ENCODE data around the gene CAB39L.

The CAB39L gene

GRCh38 chr13:49443704-49444523, at the start of gene CAB39L, which contains the start of gene SETDB2:
Gene CAB39L (minus strand): TSS chr13:49444064. CDS start chr13:49382910, 61,154 bp downstream.
Gene SETDB2 (plus strand): TSS chr13:49444274. CDS start chr13:49451894, 7,620 bp downstream.
- peak; percentile 97 for DNase-seq (ENCODE audit: low read depth, low spot score)

- DNase-seq (ENCODE audit: low read depth, low spot score) = no peak
Measured at GRCh38 chr13:49488563-49488962, 44.7 kb upstream of the CAB39L start.

GRCh38 chr13:49481788-49482187, 37.9 kb upstream of the CAB39L start:
- DNase-seq (ENCODE audit: low read depth, low spot score) = no peak

- DNase-seq (ENCODE audit: low read depth, low spot score) = no peak
Measured at GRCh38 chr13:49476529-49476928, 32.7 kb upstream of the CAB39L start.

DNA sequence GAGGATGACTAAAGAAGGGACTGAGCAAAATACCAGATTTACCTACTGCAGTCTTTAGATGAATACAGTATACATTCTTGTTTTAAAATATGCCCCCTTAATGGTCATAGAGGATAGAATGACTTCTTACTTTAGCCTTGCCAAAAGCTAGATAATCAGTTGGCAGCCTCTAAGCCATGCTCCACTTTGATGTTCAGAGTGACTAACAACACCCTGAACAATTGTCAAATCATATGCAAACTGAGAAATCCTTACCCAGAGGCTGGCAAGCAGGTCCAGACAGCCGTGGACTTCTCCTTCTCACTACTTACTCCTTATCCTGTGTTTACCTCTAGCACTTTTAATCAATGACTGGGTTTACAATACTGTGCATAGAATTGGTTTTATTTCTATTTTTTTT, 28.3 kb upstream of the CAB39L start:
- no peak for DNase-seq (ENCODE audit: low read depth, low spot score)

- DNase-seq (ENCODE audit: low read depth, low spot score) = no peak
Measured at GRCh38 chr13:49466292-49466838, 22.5 kb upstream of the CAB39L start.

GRCh38 chr13:49464621-49465325, 20.9 kb upstream of the CAB39L start:
- DNase-seq (ENCODE audit: low read depth, low spot score) = peak; percentile 3

DNA sequence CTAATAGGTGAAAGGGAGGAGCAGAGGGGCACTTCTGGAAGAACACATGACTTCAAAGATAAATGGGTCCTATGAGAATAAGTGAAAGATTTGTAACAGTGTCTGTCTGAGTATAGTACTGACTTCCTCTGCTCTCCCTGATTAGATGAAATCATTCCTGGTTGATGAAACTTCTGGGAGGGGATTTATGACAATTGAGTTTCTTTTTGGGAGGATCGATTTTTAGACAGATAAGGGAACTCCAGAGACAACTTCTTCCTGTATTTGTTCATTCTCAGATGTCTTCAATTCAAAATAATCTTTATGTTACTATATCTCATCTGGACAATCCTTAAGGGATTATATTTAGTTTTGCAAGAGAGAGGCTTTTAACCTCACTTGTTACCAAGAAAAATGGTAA, 20.2 kb upstream of the CAB39L start:
- no peak for DNase-seq (ENCODE audit: low read depth, low spot score)

DNA sequence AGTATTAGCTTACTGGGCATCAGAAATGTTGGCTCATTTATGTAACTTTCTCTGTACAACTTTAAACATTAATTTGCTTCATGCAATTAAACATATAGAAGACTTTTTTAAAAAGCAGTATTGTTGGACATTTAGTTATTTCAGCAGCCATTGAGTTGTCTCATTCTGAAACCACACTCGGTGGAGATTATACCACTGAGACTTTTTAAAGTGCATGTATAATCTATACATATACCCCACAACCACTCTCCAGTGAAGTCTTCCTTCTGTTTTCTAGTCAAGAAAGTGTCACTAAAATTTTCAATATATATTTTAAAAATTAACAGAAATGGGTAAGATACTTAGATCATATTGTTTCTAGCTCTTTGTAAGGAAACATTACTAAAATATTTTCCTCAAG, 15.7 kb upstream of the CAB39L start:
- DNase-seq (ENCODE audit: low read depth, low spot score) = no peak

DNA sequence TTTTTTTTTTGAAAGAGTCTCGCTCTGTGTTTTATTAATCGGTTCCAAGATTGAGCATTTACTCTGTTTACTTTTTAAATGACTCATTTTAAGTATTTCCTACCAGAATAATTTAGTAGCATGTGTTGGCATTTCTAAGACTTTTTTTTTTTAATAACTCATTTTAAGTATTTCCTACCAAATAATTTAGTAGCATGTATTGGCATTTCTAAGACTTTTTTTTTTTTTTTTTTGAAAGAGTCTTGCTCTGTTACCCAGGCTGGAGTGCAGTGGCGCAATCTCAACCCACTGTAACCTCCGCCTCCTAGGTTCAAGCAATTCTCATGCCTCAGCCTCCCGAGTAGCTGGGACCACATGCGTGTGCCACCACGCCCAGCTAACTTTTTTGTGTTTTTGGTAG, 13.4 kb upstream of the CAB39L start:
- DNase-seq (ENCODE audit: low read depth, low spot score) = no peak

- DNase-seq (ENCODE audit: low read depth, low spot score) = no peak
Measured at GRCh38 chr13:49456156-49456555, 12.3 kb upstream of the CAB39L start.

- no peak for DNase-seq (ENCODE audit: low read depth, low spot score)
Measured at GRCh38 chr13:49455007-49455398, 11.1 kb upstream of the CAB39L start.

GRCh38 chr13:49454388-49455006, 10.6 kb upstream of the CAB39L start:
- no peak for DNase-seq (ENCODE audit: low read depth, low spot score)

DNA sequence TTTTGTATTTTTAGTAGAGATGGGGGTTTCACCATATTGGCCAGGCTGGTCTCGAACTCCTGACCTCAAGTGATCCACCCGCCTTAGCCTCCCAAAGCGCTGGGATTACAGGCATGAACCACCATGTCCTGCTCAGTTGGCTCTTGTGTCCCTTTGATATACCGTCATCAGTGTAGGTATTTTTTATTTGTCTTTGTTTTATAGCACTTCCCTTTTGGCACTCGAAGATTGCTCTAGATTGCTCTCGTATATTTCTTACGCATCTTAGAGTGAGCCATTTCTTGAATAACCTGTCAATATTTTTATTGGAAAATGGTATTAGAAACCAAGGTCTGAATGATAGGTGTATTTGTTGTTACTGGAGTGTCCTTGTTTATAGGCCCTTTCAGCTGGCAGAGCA, 9.6 kb upstream of the CAB39L start:
- DNase-seq (ENCODE audit: low read depth, low spot score) = no peak

GRCh38 chr13:49452725-49453457, 9.0 kb upstream of the CAB39L start:
- no peak for DNase-seq (ENCODE audit: low read depth, low spot score)

DNA sequence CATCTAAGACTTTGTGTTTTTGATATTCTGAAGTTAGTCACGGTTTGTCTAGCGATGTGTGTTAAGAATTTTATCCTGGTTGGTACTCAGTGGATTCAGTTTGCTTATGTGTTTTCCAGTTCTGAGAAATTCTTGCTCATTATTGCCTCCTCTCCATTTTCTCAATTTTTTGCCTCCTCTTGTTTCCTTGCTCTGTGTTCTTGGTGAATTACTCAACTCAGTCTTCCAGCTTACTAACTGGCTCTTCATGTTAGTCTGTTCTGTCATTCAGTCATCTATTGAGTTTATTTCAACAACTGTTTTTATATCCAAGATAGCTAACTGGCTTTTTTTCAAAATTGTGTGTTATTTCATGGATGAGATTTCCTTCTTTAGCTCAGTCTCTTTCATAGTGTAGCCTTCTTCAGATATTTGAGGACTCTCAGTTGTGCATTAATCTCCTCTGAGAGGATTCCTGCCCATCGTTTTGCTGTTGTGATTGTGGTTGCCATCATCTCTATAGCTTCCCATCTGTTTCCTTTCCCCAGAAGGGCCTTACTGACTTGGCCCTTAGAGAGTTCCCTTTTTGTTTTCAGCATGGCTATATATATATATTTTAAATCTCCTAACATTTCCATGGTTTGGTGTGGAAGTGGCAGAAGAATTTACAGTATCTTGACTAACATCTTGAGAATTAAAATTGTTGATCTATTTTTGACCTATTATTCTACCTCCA, 6.4 kb upstream of the CAB39L start:
- DNase-seq (ENCODE audit: low read depth, low spot score) = no peak

DNA sequence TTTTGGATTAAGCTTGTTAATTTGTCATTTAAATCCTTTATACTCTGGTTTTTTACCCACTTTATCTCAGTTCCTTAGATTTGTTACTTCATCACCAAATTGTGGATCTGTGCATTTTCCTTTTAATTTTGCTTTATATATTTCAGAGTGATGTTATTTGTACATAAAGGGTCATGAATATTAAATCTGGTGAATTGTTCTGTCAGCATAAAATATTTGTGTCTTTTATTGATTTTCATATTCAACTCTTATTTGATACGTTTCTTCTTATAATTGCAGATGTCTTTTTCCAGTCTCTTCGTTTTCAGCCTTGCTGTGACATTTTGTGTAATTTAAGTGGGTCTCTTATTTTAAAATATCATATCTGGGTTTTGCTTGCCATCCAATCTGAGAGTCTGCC, 4.9 kb upstream of the CAB39L start:
- DNase-seq (ENCODE audit: low read depth, low spot score) = no peak

DNA sequence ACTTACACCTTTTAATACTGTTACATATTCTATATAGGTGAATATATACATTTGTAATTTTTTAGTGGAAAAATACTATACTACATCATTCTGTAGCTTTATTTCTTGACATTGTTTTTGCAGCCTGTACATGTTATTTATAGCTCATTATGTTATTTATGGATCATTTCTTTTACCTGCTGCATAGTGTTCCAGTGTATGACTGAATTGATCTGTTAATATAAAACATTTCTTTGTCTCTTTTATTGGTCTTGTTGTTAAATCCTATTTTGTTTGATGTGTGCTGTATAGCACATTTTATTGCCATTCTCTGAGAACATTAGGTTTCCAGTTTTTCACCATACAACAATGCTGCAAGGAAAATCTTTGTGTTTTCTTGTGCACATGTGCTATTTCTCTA, 2.6 kb upstream of the CAB39L start:
- no peak for DNase-seq (ENCODE audit: low read depth, low spot score)

DNA sequence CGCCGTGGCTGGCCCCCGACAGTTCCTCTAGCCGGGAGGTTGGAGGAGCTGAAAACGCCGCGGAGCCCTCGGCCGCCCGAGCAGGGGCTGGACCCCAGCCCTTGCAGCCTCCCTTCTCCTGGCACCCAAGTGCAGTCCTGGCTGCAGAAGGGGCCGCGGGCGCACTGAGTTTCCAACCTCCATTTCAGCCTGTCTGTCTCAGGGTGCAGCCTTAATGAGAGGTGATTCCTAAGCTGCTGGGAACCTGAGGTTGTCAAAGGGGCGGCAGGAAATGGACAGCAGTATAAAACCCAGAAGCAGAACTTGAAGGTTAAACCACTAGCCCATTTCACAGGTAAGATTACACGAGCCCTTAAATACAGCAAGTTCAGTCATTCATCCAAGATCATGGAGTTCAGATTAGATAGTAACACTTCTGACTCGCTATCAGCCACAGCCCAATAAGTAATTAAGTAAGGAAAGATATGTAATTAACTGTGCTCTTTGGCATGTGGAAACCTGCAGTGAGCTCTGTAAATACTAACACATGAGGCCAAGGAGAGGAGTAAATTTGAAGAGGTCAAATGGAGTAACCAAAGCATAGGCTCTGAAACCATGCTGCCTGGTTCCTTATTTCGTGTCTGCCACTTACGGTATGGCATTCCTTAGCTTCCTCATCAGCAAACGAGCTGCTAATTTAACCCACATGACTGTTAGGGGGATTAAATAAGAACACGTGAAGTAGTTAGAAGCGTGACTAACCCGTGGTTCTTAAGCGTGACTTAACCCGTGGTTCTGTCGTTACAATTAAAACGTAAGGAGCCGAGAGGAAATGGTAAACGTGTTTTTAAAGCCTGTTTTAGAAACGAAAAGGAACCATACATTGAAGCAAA, 896 bp upstream of the CAB39L start:
- peak; percentile 5 for DNase-seq (ENCODE audit: low read depth, low spot score)

DNA sequence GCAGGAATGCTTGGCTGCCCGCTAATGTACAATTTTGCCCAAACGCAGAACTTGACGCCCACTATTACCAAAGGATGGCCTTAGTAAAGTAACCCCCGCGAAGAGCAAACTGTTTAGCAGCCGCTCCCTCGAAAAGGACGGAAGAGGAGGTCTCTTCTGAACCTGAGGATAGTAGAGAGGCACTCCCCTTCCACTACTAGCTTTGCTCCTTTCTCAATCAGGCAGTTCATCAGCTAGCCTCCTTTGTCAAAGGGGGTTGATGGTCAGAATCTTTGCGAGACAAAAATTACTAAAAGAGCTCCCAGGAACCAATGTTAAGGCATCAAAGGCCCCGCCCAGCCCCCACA, 534 bp downstream of the CAB39L start:
- DNase-seq (ENCODE audit: low read depth, low spot score) = peak; percentile 4

Data from brain pericyte (primary cell).